Stimulated activated CD8-positive, alpha-beta memory T cell treated with anti-CD3 and anti-CD28 coated beads, Interleukin-4, amount 100 ng/mL, for 4 hours (primary cell): ENCODE results near the gene RABGEF1.
A peak's percentile ranks its signal among the peaks of the same experiment; 100 is the strongest.
"Not testable (repeated sequence)": the region's sequence is repeated elsewhere in the genome, so short reads cannot be mapped to it uniquely, and the experiment has no call there.

Source experiments
- DNase-seq, 2 donors: peaks; one replicate each; pipeline ENCODE4 v3.0.0-alpha.2; 2020; ENCODE audit warnings: low read depth in 2 of 2, low spot score in 1 of 2

The RABGEF1 gene

GRCh38 chr7:66740302-66740979 lies at the start of gene RABGEF1:
TSS of gene RABGEF1 (plus strand) at chr7:66740733. CDS start at chr7:66771900, 31,167 bp downstream.
- DNase-seq: peak; percentile 89 to 90

DNA sequence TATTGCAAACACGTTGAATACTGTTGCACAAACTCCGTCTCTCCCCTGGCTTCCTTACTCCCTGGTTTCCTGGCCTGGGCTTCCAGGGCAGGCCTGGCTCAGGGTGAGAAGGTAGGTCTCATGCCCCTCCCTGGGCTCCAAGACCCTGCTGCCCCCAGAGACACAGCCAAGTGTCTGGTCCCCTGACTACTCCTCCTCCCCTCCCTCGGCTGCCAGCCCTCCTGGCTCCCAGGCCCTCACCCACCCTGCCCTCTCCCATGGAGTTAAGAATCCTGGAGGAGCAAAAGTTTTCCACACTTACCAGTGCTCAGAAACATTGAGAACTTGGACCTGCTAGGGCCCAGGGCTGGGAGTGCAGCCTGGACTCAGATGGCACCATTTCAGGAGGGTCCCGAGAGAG lies 47.2 kb upstream of the RABGEF1 start:
- DNase-seq: no peak

DNA sequence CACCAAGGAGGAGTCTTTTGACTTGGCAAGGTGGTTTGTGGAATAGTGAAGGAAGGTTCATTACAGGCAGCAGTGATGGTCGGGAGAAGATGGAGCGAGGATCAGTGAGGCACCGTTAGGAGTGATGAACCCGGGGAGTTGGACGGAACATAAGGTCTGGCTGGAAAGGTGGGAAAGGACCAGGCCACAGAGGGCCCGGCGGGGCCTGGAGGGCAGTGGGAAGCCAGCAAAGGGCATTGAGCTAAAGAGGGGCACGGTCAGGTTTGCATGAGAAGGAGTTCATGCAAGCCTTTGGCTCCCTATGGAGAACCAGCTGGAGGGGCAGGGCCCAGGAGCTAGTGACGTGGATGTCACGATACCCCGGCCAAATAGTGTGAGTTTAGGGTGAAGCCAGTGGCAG lies 46.2 kb upstream of the RABGEF1 start:
- DNase-seq: no peak

GRCh38 chr7:66695417-66695816 lies 45.1 kb upstream of the RABGEF1 start:
- DNase-seq: not testable (repeated sequence)

- not testable (repeated sequence) for DNase-seq
These were observed 44.4 kb upstream of the RABGEF1 start for GRCh38 chr7:66696134-66696533.

DNA sequence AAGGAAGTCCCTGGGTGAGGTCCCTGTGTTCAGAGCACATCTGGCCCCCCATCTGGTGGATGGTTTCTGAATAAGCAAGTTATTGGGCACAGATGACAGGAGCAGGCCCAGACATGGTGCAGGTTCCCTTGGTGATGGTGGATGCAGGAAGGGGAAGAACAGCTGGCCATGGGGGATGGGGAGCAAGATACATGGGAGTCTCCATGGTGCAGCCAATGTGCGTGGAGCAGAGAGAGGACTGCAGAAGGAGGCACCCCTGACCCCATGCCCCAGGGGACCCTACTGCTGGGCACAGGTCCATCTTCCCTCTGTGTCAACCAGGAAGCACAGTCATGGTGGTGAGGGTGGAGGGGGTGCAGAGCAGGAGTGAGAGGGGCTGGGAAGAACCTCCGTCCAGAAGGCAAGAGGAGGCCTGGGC lies 43.8 kb upstream of the RABGEF1 start:
- DNase-seq: no peak

- DNase-seq: no peak
These were observed 42.8 kb upstream of the RABGEF1 start for GRCh38 chr7:66697449-66698438.

- no peak for DNase-seq
These were observed 41.8 kb upstream of the RABGEF1 start for GRCh38 chr7:66698652-66699205.

DNA sequence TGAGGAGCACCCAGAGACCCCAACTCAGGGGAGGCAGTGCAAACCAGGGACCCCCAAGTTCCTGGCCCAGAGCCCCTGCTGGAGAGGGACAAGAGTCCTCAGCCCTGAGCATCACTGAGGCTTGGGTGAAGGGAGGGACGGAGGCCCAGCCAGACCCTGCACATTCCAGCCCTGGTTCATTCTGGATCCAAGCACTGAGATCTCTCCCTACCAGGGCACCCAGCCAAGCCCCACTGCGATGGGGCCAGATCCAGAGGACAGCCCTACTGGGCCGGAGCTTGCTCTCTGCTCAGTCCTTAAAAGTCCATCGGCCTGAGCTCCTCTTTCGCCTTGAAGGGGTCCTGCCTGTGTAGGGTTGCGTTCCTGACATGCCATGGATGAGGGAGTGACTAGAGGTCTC lies 40.5 kb upstream of the RABGEF1 start:
- DNase-seq: no peak

GRCh38 chr7:66700633-66701131 lies 39.9 kb upstream of the RABGEF1 start:
- no peak for DNase-seq

GRCh38 chr7:66707825-66708224 lies 32.7 kb upstream of the RABGEF1 start:
- no peak for DNase-seq

GRCh38 chr7:66710752-66711151 lies 29.8 kb upstream of the RABGEF1 start:
- DNase-seq: not testable (repeated sequence)

- DNase-seq: no peak
These were observed 26.8 kb upstream of the RABGEF1 start for GRCh38 chr7:66713687-66714086.

DNA sequence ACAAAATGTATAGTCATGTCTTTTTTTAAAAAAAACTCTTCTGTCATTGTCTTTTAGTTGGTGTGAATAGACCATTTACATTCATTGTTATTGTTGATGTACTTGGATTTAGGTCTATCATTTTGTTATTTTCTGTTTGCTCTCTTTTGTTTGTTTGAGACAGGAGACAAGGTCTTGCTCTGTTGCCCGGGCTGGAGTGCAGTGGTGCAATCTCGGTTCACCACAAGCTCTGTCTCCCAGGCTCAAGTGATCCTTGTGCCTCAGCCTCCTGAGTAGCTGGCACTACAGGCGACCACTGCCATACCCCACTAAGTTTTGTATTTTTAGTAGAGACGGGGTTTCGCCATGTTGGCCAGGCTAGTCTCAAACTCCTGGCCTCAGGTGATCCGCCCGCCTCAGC lies 23.9 kb upstream of the RABGEF1 start:
- DNase-seq: not testable (repeated sequence)

GRCh38 chr7:66720561-66720960 lies 20.0 kb upstream of the RABGEF1 start:
- DNase-seq: no peak

DNA sequence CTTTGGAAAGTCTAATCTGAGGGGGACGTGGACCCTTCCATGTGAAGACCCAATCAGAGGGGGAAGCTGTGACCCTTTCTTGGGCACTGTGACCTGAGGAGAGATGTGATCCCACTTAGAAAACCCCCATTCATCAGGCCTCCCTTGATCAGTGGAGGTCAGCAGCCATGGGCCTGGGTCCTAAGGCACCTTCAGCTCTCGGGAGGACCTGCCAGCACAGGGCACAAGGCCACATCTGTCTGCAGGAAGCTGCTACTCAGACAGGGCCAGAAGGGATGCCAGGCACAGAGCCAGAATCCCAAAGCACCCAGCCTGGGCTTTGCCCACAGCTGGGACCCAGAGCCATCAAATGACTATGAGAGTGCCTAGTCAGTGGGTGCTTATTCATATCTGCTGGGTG lies 14.7 kb upstream of the RABGEF1 start:
- DNase-seq: no peak

DNA sequence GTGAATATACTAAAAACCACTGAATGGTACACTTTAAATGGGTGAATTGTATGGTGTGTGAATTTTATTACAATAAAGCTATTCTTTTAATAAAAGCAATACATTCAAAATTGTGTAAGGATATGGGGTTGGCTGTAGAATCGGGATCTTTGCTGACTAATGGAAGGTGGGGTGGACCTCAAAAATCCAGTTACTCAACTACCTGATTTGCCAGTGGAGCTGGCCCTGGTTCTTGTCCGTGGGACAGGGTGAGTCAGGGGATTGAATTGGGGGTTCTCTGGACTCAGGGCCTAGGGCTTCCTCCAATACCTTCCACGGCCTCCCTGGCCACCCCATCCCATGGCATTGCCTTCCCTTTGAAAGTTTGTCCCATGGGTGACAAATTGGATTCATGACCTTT lies 13.5 kb upstream of the RABGEF1 start:
- DNase-seq: no peak

- DNase-seq: no peak
These were observed 12.0 kb upstream of the RABGEF1 start for GRCh38 chr7:66728571-66728970.

- no peak for DNase-seq
These were observed 11.3 kb upstream of the RABGEF1 start for GRCh38 chr7:66729274-66729673.

DNA sequence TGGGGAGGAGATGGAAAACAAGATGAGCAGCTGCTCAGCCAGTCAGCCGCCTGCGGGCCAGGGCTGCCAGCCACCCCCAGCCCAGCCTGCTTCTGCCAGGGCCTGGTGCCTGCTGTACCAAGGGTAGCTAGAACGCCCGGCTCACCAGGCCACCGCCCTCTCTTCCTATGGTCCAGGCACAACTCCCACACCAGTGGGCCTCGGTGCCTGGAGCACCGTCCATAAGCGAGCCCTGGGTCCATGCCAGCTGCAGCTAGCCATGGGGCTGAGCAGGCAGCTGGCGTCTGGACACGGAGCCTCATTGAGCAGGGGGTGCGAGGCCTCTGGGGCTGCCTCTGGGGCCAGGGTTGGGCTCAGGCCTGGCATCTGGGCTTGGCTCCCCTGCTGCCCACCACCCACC lies 8.5 kb upstream of the RABGEF1 start:
- DNase-seq: no peak

- DNase-seq: no peak
These were observed 8.1 kb upstream of the RABGEF1 start for GRCh38 chr7:66732439-66732838.

GRCh38 chr7:66734006-66734405 lies 6.5 kb upstream of the RABGEF1 start:
- no peak for DNase-seq
